ENCODE results near the gene EBF3.

The EBF3 gene

GRCh38 chr10:129849853-129850252 lies 114.2 kb downstream of the EBF3 start:
- DNase-seq, result no peak

- DNase-seq, result no peak
Measured at GRCh38 chr10:129849452-129849750, 114.7 kb downstream of the EBF3 start.

GRCh38 chr10:129848696-129849451 lies 115.2 kb downstream of the EBF3 start:
- DNase-seq, result no peak

GRCh38 chr10:129847741-129848483 lies 116.2 kb downstream of the EBF3 start:
- DNase-seq, result no peak

GRCh38 chr10:129846991-129847391 lies 117.1 kb downstream of the EBF3 start:
- no peak for DNase-seq

- no peak for DNase-seq
Measured at GRCh38 chr10:129845111-129845753, 118.8 kb downstream of the EBF3 start.

GRCh38 chr10:129844216-129844766 lies 119.8 kb downstream of the EBF3 start:
- no peak for DNase-seq

GRCh38 chr10:129843702-129844101 lies 120.4 kb downstream of the EBF3 start:
- DNase-seq, result no peak

GRCh38 chr10:129843131-129843541 lies 120.9 kb downstream of the EBF3 start:
- DNase-seq, result no peak

GRCh38 chr10:129842031-129842430 lies 122.0 kb downstream of the EBF3 start:
- no peak for DNase-seq

- DNase-seq, result no peak
Measured at GRCh38 chr10:129841590-129841989, 122.5 kb downstream of the EBF3 start.

- DNase-seq, result no peak
Measured at GRCh38 chr10:129841071-129841470, 123.0 kb downstream of the EBF3 start.

- DNase-seq, result no peak
Measured at GRCh38 chr10:129840196-129840590, 123.9 kb downstream of the EBF3 start.

- DNase-seq, result no peak
Measured at GRCh38 chr10:129839285-129840195, 124.5 kb downstream of the EBF3 start.

GRCh38 chr10:129838794-129839193 lies 125.3 kb downstream of the EBF3 start:
- DNase-seq, result no peak

GRCh38 chr10:129837909-129838582 lies 126.0 kb downstream of the EBF3 start:
- no peak for DNase-seq

- DNase-seq, result no peak
Measured at GRCh38 chr10:129836253-129836652, 127.8 kb downstream of the EBF3 start.

- no peak for DNase-seq
Measured at GRCh38 chr10:129833994-129834739, 129.9 kb downstream of the EBF3 start.

- no peak for DNase-seq
Measured at GRCh38 chr10:129833468-129833950, 130.6 kb downstream of the EBF3 start.

GRCh38 chr10:129832573-129833467 lies 131.3 kb downstream of the EBF3 start:
- no peak for DNase-seq

Data from midbrain (tissue), 1 donor.